Stimulated activated CD4-positive, alpha-beta T cell treated with anti-CD3 and anti-CD28 coated beads, Interleukin-1b, Interleukin-23, amount 100 ng/mL, for 48 hours (primary cell): ENCODE measurements around the gene ST3GAL3.
"Not testable (repeated sequence)": the region's sequence is repeated elsewhere in the genome, so short reads cannot be mapped to it uniquely, and the experiment has no call there.

Source experiments
- DNase-seq: peaks from one replicate; pipeline ENCODE4 v3.0.0-alpha.2; 2020

The ST3GAL3 gene

DNA sequence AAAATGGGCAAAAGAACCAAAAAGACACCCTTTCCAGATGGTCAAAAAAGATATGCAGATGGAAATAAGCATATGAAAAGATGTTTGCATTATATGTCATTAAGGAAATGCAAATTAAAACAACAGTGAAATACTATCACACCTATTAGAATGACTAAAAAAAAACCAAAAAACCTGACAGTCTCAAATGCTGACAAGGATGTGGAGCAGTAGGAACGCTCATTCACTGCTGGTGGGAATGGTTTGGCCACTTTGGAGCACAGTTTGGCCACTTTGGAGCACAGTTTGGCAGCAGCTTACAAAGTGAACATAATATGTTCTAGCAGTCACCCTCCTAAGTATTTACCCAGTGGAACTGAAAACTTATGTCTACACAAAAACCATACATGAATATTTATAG, 121.2 kb downstream of the ST3GAL3 start:
- DNase-seq: no peak

- DNase-seq: no peak
Measured at GRCh38 chr1:43830802-43831201, 123.5 kb downstream of the ST3GAL3 start.

- no peak for DNase-seq
Measured at GRCh38 chr1:43831851-43832250, 124.5 kb downstream of the ST3GAL3 start.

DNA sequence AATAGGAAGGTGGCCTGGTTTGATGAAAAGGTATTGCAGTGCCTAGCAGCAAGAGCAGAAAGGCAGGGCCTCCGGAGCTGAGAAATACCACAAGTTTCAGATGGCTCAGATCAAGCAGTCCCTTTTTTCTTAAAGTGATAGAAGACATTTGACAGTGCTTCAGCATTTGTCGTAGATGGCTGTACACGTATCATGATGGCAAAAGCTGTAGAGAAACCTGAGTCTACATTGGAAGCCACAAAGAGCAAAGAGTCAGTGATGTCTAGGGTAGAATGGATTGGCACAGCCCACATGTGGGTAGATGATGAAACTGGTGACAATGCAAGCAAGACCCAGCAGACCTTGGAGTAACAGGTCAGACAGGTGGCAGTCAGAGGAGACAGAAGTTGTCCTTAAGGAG, 124.9 kb downstream of the ST3GAL3 start:
- DNase-seq: peak; percentile 36

DNA sequence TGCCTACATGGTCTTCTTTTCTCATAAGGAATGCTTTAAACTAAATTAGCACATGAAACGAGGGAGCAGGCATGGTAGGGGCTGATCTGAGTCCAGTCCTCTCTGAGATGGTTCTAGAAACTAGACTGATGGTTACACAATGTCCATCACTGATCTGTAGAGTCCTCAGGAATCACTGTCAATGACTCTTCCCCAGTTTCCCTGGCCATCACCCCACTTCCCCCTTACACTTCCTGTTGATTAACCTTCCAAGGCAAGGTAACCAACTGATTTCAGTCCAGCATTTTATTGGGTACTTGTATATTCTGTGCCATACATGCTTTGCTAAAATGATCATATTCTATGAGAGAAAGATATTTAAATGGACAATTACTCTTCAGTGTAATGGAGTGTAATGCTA, 125.7 kb downstream of the ST3GAL3 start:
- DNase-seq: no peak

DNA sequence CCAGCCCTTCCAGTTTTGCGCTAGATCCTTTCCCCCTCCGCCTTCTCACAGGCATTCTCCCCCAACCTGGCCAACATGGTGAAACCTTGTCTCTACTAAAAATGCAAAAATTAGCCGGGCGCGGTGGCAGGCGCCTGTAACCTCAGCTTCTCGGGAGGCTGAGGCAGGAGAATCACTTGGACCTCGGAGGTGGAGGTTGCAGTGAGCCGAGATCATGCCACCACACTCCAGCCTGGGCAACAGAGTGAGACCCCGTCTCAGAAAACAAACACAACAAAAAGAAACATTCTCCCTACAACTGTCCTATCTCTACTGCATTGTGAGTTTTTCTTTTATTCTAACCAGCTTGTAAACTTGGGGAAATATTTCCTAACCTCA, 126.6 kb downstream of the ST3GAL3 start:
- not testable (repeated sequence) for DNase-seq

DNA sequence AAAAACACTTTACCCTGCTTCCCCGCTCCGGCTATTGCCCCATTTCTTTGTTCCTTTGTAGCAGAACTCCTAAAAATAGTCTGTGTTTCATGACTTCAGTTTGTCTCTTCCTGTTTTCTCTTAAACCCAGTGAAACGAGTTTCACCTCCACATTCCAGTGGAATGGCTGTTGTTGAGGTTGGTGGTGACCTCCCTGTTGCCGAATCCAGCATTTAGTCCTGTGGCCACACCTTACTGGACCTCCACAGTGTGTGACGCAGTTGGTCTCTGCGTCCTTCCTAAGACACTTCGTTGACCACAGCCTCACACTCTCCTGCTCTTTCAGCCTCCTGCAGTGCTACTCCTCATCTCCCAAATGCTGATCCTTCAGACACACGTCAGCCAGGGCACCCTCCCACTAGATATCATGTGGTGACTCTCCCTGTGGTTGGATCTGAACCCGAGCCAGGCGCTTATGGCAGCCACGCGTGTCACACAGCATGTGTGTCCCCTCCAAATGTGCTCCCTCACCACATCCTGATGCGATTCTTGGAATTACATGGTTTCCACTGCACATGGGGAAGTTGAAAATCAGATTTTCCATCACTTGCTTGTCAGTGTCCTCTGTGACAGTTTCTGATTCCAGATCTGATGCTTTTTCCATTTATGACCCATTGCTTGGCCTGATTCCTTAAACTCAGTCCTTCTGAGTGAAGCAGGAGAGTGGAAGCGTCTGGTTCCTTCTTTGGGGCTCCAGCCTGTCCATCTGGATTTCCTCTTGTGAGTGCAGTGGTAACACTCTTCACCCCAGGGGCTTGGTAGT, 127.1 kb downstream of the ST3GAL3 start:
- DNase-seq: peak; percentile 58

DNA sequence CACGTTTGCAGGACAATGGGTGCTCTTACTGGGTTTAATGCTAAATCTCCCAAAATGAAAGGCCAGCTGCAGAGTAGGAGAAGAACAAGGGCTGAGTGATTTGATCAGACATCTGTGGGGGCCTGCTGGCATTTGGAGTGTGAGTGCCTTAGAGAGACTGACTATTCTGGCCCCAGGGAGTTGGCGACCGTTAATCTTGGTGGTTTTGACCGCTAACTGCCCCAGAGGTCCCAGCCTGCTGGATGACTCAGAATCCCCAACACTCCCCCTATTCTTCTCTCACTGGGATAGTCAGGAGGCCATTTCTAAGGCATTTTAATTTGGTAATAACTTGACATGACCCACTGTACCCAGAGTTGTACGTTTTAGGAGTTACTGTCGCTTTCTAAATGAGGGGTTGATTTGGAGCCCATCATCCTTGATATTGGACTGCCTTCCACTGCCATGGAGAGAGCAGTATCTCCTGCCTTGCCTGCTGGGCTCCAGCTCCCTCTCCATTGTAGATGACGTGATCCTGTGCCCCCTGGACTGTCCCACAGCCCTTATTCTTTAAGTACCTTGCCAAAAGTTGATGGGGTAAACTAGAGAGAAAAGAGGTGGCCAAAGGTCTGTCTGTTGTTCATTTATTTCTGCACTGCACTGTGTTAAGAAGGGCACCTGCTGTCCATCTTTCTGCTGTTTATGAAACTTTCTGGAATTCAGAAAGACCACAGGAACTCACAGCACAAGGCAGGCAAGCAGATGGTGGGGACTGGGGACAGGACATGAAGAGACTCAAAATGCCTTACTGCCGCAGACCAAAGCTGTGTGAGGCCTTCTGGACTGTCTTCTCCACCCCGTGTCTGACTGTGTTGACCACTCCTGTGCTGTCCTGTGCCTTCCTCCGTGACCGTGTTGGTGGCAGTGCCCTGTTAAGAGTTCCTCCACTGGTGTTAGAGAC, 128.0 kb downstream of the ST3GAL3 start:
- no peak for DNase-seq

- peak; percentile 82 for DNase-seq
Measured at GRCh38 chr1:43836267-43836951, 129.1 kb downstream of the ST3GAL3 start.

GRCh38 chr1:43839056-43839455, 131.7 kb downstream of the ST3GAL3 start:
- DNase-seq: no peak

GRCh38 chr1:43841321-43842174, 134.2 kb downstream of the ST3GAL3 start:
- no peak for DNase-seq

- DNase-seq: no peak
Measured at GRCh38 chr1:43842175-43842498, 134.8 kb downstream of the ST3GAL3 start.

DNA sequence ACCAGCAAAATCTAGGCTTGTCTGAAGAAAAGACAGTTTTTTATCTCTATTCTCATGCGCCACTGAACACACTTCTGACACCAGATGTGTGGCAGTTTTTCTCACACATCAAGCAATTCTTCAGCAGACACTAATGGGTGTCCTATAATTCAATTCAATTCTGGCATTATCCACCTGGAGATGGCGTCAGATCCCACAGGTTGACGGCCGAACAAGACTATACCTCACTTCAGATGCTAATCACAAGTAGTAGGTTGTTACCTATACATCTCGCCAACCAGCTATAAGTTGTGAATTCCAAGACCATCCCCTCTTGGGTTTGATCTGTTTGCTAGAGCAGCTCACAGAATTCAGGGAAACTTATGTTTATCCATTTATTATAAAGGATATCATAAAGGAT, 136.3 kb downstream of the ST3GAL3 start:
- DNase-seq: no peak

- no peak for DNase-seq
Measured at GRCh38 chr1:43844114-43844513, 136.8 kb downstream of the ST3GAL3 start.

DNA sequence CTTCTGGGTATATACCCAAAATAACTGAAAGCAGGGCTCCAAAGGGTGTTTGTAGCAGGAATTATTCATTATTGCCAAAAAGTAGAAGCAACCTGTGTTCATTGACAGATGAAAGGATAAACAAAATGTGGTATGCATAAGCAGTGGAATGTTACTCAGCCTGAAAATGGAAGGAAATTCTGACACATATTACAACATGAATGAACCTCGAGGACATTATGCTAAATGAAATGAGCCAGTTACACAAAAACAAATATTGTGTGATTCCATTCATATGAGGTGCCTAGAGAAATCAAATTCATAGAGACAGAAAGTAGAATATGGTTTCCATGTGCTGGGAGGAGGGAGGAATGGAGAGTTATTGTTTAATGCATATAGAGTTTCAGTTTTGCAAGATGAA, 140.0 kb downstream of the ST3GAL3 start:
- no peak for DNase-seq

DNA sequence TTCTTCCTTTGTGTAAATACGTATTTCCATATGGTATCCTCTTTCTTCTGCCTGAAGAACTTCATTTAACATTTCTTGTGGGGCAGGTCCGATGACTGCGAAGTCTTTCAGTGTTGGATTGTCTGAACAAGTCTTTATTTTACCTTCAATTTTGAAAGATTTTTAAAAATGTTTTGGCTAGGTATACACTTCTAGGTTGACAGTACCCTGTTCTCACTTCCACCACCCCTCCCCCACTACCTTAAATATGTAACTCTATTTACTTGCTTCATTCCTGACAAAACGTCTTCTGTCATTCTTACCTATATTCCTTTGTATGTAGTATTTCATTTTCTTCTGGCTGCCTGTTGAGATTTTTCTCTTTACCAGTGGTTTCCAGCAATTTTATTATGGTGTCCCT, 140.5 kb downstream of the ST3GAL3 start:
- DNase-seq: no peak

GRCh38 chr1:43849670-43850069, 142.3 kb downstream of the ST3GAL3 start:
- no peak for DNase-seq

DNA sequence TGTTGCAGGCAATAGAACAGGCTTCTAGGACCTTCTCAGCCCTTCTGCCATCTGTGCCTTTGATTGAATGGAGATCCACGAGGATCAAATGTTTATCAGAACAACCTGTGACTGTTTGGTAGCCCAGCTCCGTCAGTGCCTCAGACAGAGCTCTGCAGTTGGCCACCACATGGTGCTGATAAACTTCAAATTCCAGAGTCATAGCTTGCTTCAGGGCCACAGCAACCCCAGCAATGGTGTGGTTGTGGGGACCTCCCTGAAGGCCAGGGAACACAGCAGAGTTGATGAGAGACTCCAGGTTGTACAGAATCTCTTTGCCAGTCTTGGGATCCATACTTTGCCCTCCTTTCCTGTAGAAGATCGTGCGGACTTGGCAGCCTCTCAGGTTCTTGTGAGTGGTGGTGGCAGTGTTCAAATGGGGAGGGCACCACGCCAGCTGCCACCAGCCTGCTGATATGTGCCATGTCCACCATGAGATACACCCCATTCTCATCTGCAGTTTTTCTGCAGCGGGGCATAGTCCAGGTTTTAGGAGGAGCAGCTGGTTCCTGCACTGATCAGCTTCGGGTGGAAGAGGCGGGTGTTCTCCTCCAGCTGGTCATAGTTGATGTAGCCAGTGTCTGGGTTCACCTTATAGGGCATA, 143.4 kb downstream of the ST3GAL3 start:
- no peak for DNase-seq

- no peak for DNase-seq
Measured at GRCh38 chr1:43851561-43852338, 144.4 kb downstream of the ST3GAL3 start.

- DNase-seq: no peak
Measured at GRCh38 chr1:43853161-43853921, 146.0 kb downstream of the ST3GAL3 start.
